Astrocyte of the cerebellum (primary cell): ENCODE measurements around the gene FCRL6.

ENCODE experiments used
- DNase-seq: peaks from one replicate; pipeline ENCODE4 v3.0.0-alpha.2; 2011; ENCODE audit warnings: low read depth
- H3K4me3 ChIP-seq: 2 replicates; pipeline ENCODE4 v1.5.1; 2011; ENCODE audit warnings: mild to moderate bottlenecking, low read depth, low read length, moderate library complexity
- CTCF ChIP-seq: IDR thresholded peaks from 2 replicates; pipeline ENCODE4 v1.5.1; 2012; ENCODE audit warnings: low read length, low read depth, moderate library complexity, mild to moderate bottlenecking; ENCODE audit errors: missing control alignments
- in situ Hi-C: cut with HindIII; loops from 2 replicates; pipeline ENCODE4 v1.10.0; 2017; ENCODE audit warnings: low sequenced_read_pairs

The FCRL6 gene

DNA sequence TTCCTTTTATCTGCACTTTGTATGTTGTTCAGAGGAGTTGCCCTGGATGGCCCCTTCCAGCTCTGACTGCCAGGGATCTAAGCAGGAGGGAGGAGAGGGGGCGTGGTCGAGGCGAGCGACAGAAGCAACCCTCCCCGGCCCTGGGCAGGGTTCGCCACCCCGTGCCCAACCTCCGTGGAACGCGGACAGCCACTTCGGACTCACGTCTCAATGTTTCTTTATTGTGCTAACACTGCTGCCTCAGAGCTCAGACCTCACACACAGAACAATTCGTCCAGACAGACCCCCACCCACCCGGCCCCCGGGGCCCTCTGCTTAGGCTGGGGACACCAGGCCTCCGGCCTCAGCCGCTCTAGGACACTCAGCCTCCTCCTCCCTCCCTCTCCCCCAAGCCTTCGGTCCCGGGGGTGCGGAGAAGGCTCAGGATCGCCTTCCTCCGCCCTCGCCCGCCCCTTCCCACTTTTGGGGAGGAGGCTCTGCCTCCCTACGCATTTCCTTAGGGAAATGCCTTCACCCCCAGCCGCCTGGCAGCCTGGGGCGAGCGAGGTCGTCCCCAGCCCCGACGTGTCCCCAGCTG, 52.0 kb downstream of the FCRL6 start:
- no peak for DNase-seq
- H3K4me3 ChIP-seq: peak overlapping the region; percentile 46
- no peak for TF ChIP-seq CTCF
- in situ Hi-C loops: no loop called here

DNA sequence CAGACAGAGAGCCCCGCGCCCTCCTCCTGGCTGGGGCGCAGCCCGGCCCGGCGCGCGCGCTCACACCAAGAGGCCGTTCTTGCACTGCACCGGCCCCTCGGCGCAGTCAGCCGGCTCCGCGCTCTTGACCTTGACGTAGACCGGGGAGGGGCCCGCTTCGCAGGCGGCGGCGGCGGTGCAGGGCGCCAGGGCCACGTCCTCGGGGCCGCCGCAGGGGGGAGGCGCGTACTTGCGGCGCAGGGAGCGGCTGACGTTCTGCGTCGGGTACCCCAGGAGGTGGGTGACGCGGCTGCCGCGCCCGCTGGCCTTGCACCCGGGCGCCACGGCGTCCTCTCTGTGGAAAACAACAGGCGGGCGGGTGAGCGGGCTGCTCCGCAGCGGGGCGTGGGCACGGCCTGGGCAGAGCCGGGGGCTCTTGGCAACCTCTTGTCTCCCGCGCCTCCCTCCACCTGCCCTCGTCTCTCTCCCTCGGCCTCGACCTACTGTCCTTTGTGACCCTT, 52.6 kb downstream of the FCRL6 start:
- TF ChIP-seq CTCF: no peak
- H3K4me3 ChIP-seq: peak overlapping the region; percentile 46
- DNase-seq: no peak
- in situ Hi-C loops: no loop called here

DNA sequence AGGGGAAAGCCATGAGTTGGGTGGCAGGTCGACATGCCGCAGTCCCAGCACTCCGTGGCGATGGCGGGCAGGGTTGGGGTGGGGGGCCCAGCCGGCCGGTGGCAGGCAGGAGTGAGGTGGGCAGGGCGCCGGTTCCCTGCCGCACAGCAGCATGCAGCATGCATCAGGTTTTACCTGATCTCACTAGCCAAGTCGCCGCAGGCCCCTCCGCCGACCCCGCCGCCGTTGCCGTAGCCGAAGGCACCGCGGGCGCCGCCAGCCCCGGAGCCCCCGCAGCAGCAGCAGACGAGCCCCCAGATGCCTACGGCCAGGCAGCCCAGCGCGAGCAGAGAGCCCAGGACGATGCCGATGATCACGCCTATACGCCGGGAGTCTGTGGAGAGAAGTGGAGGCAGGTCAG, 53.5 kb downstream of the FCRL6 start:
- no peak for DNase-seq
- in situ Hi-C loops: no loop called here
- H3K4me3 ChIP-seq: no peak overlapping the region
- no peak for TF ChIP-seq CTCF

DNA sequence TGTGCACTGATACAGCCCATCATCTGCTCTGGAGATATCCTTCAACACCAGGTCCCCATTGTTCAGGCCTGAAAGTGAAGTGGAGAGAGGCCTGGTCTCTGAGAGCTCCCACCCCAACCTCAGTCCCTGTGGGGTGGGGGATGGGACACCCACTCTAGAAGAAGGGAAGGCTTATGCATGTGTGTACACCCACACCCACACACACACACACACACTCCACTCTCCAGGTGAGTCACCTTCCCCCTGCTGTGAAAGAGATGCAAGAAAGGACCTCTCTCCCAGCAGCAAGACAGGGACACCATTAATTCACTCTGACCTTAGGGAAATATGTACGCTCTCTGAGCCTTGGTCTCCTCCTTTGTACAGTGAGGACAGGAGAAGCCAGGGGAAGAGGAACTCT, 54.4 kb downstream of the FCRL6 start:
- no peak overlapping the region for H3K4me3 ChIP-seq
- no peak for DNase-seq
- no peak for TF ChIP-seq CTCF
- in situ Hi-C loops: no loop called here

DNA sequence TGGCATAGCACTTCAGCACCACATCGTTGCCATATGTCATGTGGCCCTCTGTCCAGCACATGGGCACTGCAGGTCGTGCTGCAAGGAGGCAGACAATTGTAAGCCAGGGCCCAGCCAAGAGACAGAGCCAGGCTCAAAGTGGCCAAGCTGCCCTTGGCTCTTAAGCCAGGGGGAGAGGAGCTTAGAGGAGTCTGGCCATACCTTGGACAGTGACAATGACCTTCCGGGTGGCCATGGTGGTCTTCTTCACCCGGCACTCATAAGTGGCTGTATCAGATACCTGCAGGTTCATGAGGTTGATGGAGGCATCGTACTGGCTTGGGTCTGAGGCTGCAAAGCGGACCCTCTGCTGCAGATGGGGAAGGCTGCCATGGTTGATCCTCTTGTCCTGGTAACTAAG, 55.7 kb downstream of the FCRL6 start:
- H3K4me3 ChIP-seq: no peak overlapping the region
- in situ Hi-C loops: no loop called here
- no peak for DNase-seq
- no peak for TF ChIP-seq CTCF

DNA sequence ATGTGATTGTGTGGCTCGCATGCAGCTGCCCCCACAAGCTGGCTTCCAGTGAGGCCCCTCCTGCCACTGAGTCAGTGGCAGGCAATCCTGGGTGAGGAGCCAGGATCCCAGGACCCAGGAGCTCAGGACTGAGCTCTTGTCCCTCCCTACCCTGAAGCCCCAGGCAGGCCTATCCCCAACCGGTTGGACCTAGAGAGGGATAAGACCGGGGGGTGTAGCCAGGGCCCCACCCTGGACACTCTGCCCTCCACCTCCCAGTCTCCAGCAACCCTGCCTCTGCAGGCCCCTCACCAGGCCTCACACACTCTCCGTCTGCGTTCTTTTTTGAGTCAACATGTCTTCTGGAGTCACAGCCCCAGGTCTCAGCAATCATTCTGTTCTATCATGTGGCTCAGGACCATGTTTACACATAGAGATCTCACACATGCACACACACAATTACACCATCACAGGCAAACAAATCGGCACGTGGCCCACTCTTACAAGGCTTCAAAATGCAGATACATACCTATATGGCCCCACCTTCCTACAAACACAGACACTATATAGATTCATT, 57.7 kb downstream of the FCRL6 start:
- no peak overlapping the region for H3K4me3 ChIP-seq
- no peak for TF ChIP-seq CTCF
- in situ Hi-C loops: no loop called here
- DNase-seq: no peak
